Muscle layer of duodenum (tissue), 2 donors: ENCODE measurements around the gene ITPR2.

Experiments used
- H3K27ac ChIP-seq: one replicate; pipeline ENCODE4 v1.7.0; 2013; ENCODE audit warnings: mild to moderate bottlenecking, low read length
- H3K27me3 ChIP-seq: one replicate; pipeline ENCODE4 v1.7.0; 2013; ENCODE audit warnings: low read depth, mild to moderate bottlenecking, control low read depth, low read length
- H3K36me3 ChIP-seq, 2 donors: one replicate each; pipeline ENCODE4 v1.7.0; 2013; ENCODE audit warnings: low read length in 2 of 2, control low read depth in 1 of 2, mild to moderate bottlenecking in 1 of 2; ENCODE audit not compliant: insufficient read depth in 2 of 2, control insufficient read depth in 1 of 2
- H3K4me1 ChIP-seq, 2 donors: one replicate each; pipeline ENCODE4 v1.7.0; 2013; ENCODE audit warnings: low read length in 2 of 2, mild to moderate bottlenecking in 2 of 2, control low read depth in 1 of 2, moderate library complexity in 1 of 2; ENCODE audit not compliant: insufficient read depth in 2 of 2, control insufficient read depth in 1 of 2
- H3K4me3 ChIP-seq, 2 donors: one replicate each; pipeline ENCODE4 v1.7.0; 2013; ENCODE audit warnings: low read length in 2 of 2, low read depth in 1 of 2, mild to moderate bottlenecking in 1 of 2
- H3K9me3 ChIP-seq, 2 donors: one replicate each; pipeline ENCODE4 v1.7.0; 2013; ENCODE audit warnings: low read length in 2 of 2, control low read depth in 1 of 2, mild to moderate bottlenecking in 1 of 2; ENCODE audit not compliant: control insufficient read depth in 1 of 2
- donor health status: healthy.

ITPR2 gene

GRCh38 chr12:26566675-26567074 is 266.3 kb downstream of the ITPR2 start:
- Histone ChIP-seq H3K4me1 (peaks cover 0 to 7% of the 10 kb centered on the region in 2 donors), H3K9me3 (no peaks in the 10 kb centered on the region), H3K27ac (no peak overlapping the region), H3K4me3 (no peak overlapping the region), H3K36me3 (no peaks in the 10 kb centered on the region), H3K27me3 (no peaks in the 10 kb centered on the region)

GRCh38 chr12:26566186-26566585 is 266.8 kb downstream of the ITPR2 start:
- Histone ChIP-seq H3K36me3 (peaks cover under 1 to 2% of the 10 kb centered on the region in 2 donors), H3K9me3 (no peaks in the 10 kb centered on the region), H3K4me3 (no peak overlapping the region), H3K27ac (no peak overlapping the region), H3K4me1 (peaks cover 0 to 7% of the 10 kb centered on the region in 2 donors), H3K27me3 (no peaks in the 10 kb centered on the region)

- Histone ChIP-seq H3K4me3 (no peak overlapping the region), H3K9me3 (no peaks in the 10 kb centered on the region), H3K27ac (no peak overlapping the region), H3K27me3 (no peaks in the 10 kb centered on the region), H3K4me1 (peaks cover 0 to 7% of the 10 kb centered on the region in 2 donors), H3K36me3 (peaks cover 3 to 4% of the 10 kb centered on the region in 2 donors)
Observed at GRCh38 chr12:26564391-26564790, 268.6 kb downstream of the ITPR2 start.

- Histone ChIP-seq H3K36me3 (peaks cover 3 to 4% of the 10 kb centered on the region in 2 donors), H3K9me3 (no peaks in the 10 kb centered on the region), H3K27ac (no peak overlapping the region), H3K27me3 (no peaks in the 10 kb centered on the region), H3K4me3 (no peak overlapping the region), H3K4me1 (peaks cover 0 to 7% of the 10 kb centered on the region in 2 donors)
Observed at GRCh38 chr12:26563552-26563951, 269.4 kb downstream of the ITPR2 start.

- Histone ChIP-seq H3K36me3 (peaks cover 10 to 12% of the 10 kb centered on the region in 2 donors), H3K27ac (no peak overlapping the region), H3K4me3 (no peak overlapping the region), H3K4me1 (no peaks in the 10 kb centered on the region), H3K27me3 (no peaks in the 10 kb centered on the region), H3K9me3 (no peaks in the 10 kb centered on the region)
Observed at GRCh38 chr12:26557326-26557725, 275.7 kb downstream of the ITPR2 start.

GRCh38 chr12:26556916-26557315 is 276.1 kb downstream of the ITPR2 start:
- H3K4me3 ChIP-seq, result no peak overlapping the region
- H3K4me1 ChIP-seq, result no peaks in the 10 kb centered on the region
- H3K27ac ChIP-seq, result no peak overlapping the region
- H3K9me3 ChIP-seq, result no peaks in the 10 kb centered on the region
- peaks cover 10 to 12% of the 10 kb centered on the region in 2 donors for H3K36me3 ChIP-seq
- H3K27me3 ChIP-seq, result no peaks in the 10 kb centered on the region

GRCh38 chr12:26555139-26555538 is 277.9 kb downstream of the ITPR2 start:
- Histone ChIP-seq H3K9me3 (no peaks in the 10 kb centered on the region), H3K36me3 (peaks cover 9 to 13% of the 10 kb centered on the region in 2 donors), H3K27me3 (no peaks in the 10 kb centered on the region), H3K4me1 (no peaks in the 10 kb centered on the region), H3K27ac (no peak overlapping the region), H3K4me3 (no peak overlapping the region)

- H3K27ac ChIP-seq, result no peak overlapping the region
- H3K4me3 ChIP-seq, result no peak overlapping the region
- peaks cover 9 to 13% of the 10 kb centered on the region in 2 donors for H3K36me3 ChIP-seq
- H3K9me3 ChIP-seq, result no peaks in the 10 kb centered on the region
- no peaks in the 10 kb centered on the region for H3K4me1 ChIP-seq
- no peaks in the 10 kb centered on the region for H3K27me3 ChIP-seq
Observed at GRCh38 chr12:26554332-26554731, 278.7 kb downstream of the ITPR2 start.

- H3K4me1 ChIP-seq, result no peaks in the 10 kb centered on the region
- H3K27me3 ChIP-seq, result no peaks in the 10 kb centered on the region
- no peaks in the 10 kb centered on the region for H3K9me3 ChIP-seq
- peaks cover 9 to 13% of the 10 kb centered on the region in 2 donors for H3K36me3 ChIP-seq
- H3K4me3 ChIP-seq, result no peak overlapping the region
- H3K27ac ChIP-seq, result no peak overlapping the region
Observed at GRCh38 chr12:26551385-26551784, 281.6 kb downstream of the ITPR2 start.

GRCh38 chr12:26548227-26548626 is 284.8 kb downstream of the ITPR2 start:
- H3K9me3 ChIP-seq, result no peaks in the 10 kb centered on the region
- H3K27ac ChIP-seq, result no peak overlapping the region

GRCh38 chr12:26546535-26547314 is 286.3 kb downstream of the ITPR2 start:
- peaks cover 4 to 14% of the 10 kb centered on the region in 2 donors for H3K36me3 ChIP-seq
- H3K4me1 ChIP-seq, result no peaks in the 10 kb centered on the region
- no peaks in the 10 kb centered on the region for H3K9me3 ChIP-seq
- no peak overlapping the region for H3K27ac ChIP-seq
- H3K27me3 ChIP-seq, result no peaks in the 10 kb centered on the region
- H3K4me3 ChIP-seq, result no peak overlapping the region

More at GRCh38 chr12:26548227-26548626, 284.8 kb downstream of the ITPR2 start:
- no peaks in the 10 kb centered on the region for H3K27me3 ChIP-seq
- H3K4me1 ChIP-seq, result no peaks in the 10 kb centered on the region
- H3K36me3 ChIP-seq, result peaks cover 4 to 15% of the 10 kb centered on the region in 2 donors
- H3K4me3 ChIP-seq, result no peak overlapping the region

GRCh38 chr12:26539131-26539530 is 293.9 kb downstream of the ITPR2 start:
- Histone ChIP-seq H3K27me3 (no peaks in the 10 kb centered on the region), H3K4me3 (no peak overlapping the region), H3K4me1 (no peaks in the 10 kb centered on the region), H3K27ac (no peak overlapping the region), H3K9me3 (no peaks in the 10 kb centered on the region), H3K36me3 (peaks cover 2 to 4% of the 10 kb centered on the region in 2 donors)
